ENCODE data around the gene MMEL1.

- TF ChIP-seq ZFX (IDR thresholded peaks at IDR 0.05; ENCODE audit: borderline replicate concordance) (no peak), CTCF (IDR thresholded peaks at IDR 0.05) (no peak)
Observed at GRCh38 chr1:2592672-2593071, 40.1 kb downstream of the MMEL1 start.
